ELR (cell line): ENCODE data around the gene CTU2.

Source experiments
- DNase-seq: peaks from one replicate; pipeline ENCODE4 v3.0.0-alpha.2; 2015; ENCODE audit warnings: low read depth

CTU2 gene

GRCh38 chr16:88697116-88697830 lies 9.0 kb upstream of the CTU2 start:
- DNase-seq = no peak

GRCh38 chr16:88697831-88698615 lies 8.3 kb upstream of the CTU2 start:
- no peak for DNase-seq

- DNase-seq = no peak
These were observed 7.7 kb upstream of the CTU2 start for GRCh38 chr16:88698646-88699045.

- no peak for DNase-seq
These were observed 7.1 kb upstream of the CTU2 start for GRCh38 chr16:88699180-88699579.

- no peak for DNase-seq
These were observed 6.0 kb upstream of the CTU2 start for GRCh38 chr16:88700322-88700635.

GRCh38 chr16:88700636-88701482 lies 5.4 kb upstream of the CTU2 start:
- peak; percentile 96 for DNase-seq

GRCh38 chr16:88701581-88702370 lies 4.5 kb upstream of the CTU2 start:
- no peak for DNase-seq

- no peak for DNase-seq
These were observed 3.7 kb upstream of the CTU2 start for GRCh38 chr16:88702371-88703210.

GRCh38 chr16:88703486-88704309 lies 2.6 kb upstream of the CTU2 start:
- no peak for DNase-seq

GRCh38 chr16:88705076-88705684 lies 1.1 kb upstream of the CTU2 start:
- peak; percentile 44 for DNase-seq

- DNase-seq = peak; percentile 39
These were observed 488 bp upstream of the CTU2 start for GRCh38 chr16:88705801-88706228.

GRCh38 chr16:88706965-88707826 lies 893 bp downstream of the CTU2 start:
- DNase-seq = peak; percentile 38

- no peak for DNase-seq
These were observed 4.3 kb downstream of the CTU2 start for GRCh38 chr16:88710556-88710955.

- no peak for DNase-seq
These were observed 5.5 kb downstream of the CTU2 start for GRCh38 chr16:88711750-88712340.

GRCh38 chr16:88712362-88712979 lies 6.2 kb downstream of the CTU2 start:
- DNase-seq = no peak

- no peak for DNase-seq
These were observed 6.8 kb downstream of the CTU2 start for GRCh38 chr16:88713054-88713453.

GRCh38 chr16:88713568-88714419 lies 7.5 kb downstream of the CTU2 start:
- peak; percentile 62 for DNase-seq
